Measurements from ENCODE around the gene CDC6. TPM values are rescaled to one million over a fixed set of nuclear protein-coding genes. Genes with fewer than 3 reads are reported as not detected.

The CDC6 gene
- total RNA-seq, 4 donors from 2014 or later, result 0.54 to 2.2 (median 1.2) TPM; not detected in 1

GRCh38 chr17:40340880-40341807 lies 53.5 kb downstream of the CDC6 start:
- no peaks in the 10 kb centered on the region for H3K27me3 ChIP-seq
- peaks cover 0 to 88% (median 39%) of the 10 kb centered on the region in 3 donors for H3K4me1 ChIP-seq
- TF ChIP-seq EP300 (IDR thresholded peaks at IDR 0.05), result no peak
- TF ChIP-seq POLR2AphosphoS5 (IDR thresholded peaks at IDR 0.05), result peak; percentile 91
- TF ChIP-seq CTCF (IDR thresholded peaks at IDR 0.05), result peak in 2 of 4 experiments; percentile 23 to 30
- TF ChIP-seq POLR2A (IDR thresholded peaks at IDR 0.05), result peak; percentile 58 to 69
- peak; percentile 83 for ATAC-seq
- peak overlapping the region; percentile 58 to 90 for H3K4me3 ChIP-seq
- 0 to 1% methylated on average over 1 to 28 of the region's 55 CpGs for WGBS, 2 donors (ENCODE audit: low coverage in 1 of 2)
- no peaks in the 10 kb centered on the region for H3K9me3 ChIP-seq
- peak overlapping the region; percentile 84 to 99 (median 96) for H3K27ac ChIP-seq
- H3K36me3 ChIP-seq, result no peaks in the 10 kb centered on the region

- Histone ChIP-seq H3K36me3 (no peaks in the 10 kb centered on the region), H3K4me1 (peaks cover 6 to 88% (median 41%) of the 10 kb centered on the region in 3 donors), H3K27ac (peak overlapping the region; percentile 84 to 99 (median 96)), H3K4me3 (peak overlapping the region; percentile 58 to 90), H3K9me3 (no peaks in the 10 kb centered on the region), H3K27me3 (no peaks in the 10 kb centered on the region)
- 2% methylated on average over 7 of the region's 55 CpGs; no CpG with 5 or more reads in 1 of the 2 donors for WGBS, 2 donors (ENCODE audit: low coverage in 1 of 2)
- ATAC-seq, result peak; percentile 63
- TF ChIP-seq POLR2A (IDR thresholded peaks at IDR 0.05) (no peak), EP300 (IDR thresholded peaks at IDR 0.05) (no peak), CTCF (IDR thresholded peaks at IDR 0.05) (no peak), POLR2AphosphoS5 (IDR thresholded peaks at IDR 0.05) (peak; percentile 71)
Measured at GRCh38 chr17:40341808-40342503, 54.3 kb downstream of the CDC6 start.

GRCh38 chr17:40342504-40343218 lies 55.0 kb downstream of the CDC6 start:
- WGBS, 2 donors (ENCODE audit: low coverage in 1 of 2), result 0 to 5% methylated on average over 1 to 4 of the region's 38 CpGs
- no peak for ATAC-seq
- H3K36me3 ChIP-seq, result no peaks in the 10 kb centered on the region
- H3K4me3 ChIP-seq, result peak overlapping the region; percentile 58 to 90
- TF ChIP-seq POLR2A (IDR thresholded peaks at IDR 0.05) (peak in 1 of 2 donors; percentile 7), POLR2AphosphoS5 (IDR thresholded peaks at IDR 0.05) (no peak), CTCF (IDR thresholded peaks at IDR 0.05) (no peak)
- H3K27ac ChIP-seq, result peak overlapping the region; percentile 84 to 99 (median 96)
- H3K9me3 ChIP-seq, result no peaks in the 10 kb centered on the region
- peaks cover 7 to 88% (median 41%) of the 10 kb centered on the region in 3 donors for H3K4me1 ChIP-seq
- H3K27me3 ChIP-seq, result no peaks in the 10 kb centered on the region

- WGBS, 2 donors (ENCODE audit: low coverage in 1 of 2), result 19% methylated on average over 3 to 4 of the region's 15 CpGs
- Histone ChIP-seq H3K4me1 (peaks cover 10 to 88% (median 44%) of the 10 kb centered on the region in 3 donors), H3K27ac (peak overlapping the region; percentile 84 to 99 (median 96)), H3K27me3 (no peaks in the 10 kb centered on the region), H3K36me3 (peaks cover 0 to 3% of the 10 kb centered on the region in 2 donors), H3K9me3 (no peaks in the 10 kb centered on the region), H3K4me3 (peak overlapping the region; percentile 58 to 90)
- no peak for ATAC-seq
- TF ChIP-seq POLR2A (IDR thresholded peaks at IDR 0.05) (no peak), CTCF (IDR thresholded peaks at IDR 0.05) (no peak), EP300 (IDR thresholded peaks at IDR 0.05) (no peak), POLR2AphosphoS5 (IDR thresholded peaks at IDR 0.05) (no peak)
Measured at GRCh38 chr17:40343219-40344119, 55.8 kb downstream of the CDC6 start.

Measured in gastroesophageal sphincter (tissue), 4 donors.